Type B pancreatic cell (in vitro differentiated cells): ENCODE data around the gene SHC1. TPM values are rescaled to one million over a fixed set of nuclear protein-coding genes. Genes with fewer than 3 reads are reported as not detected.

ENCODE experiments used
- DNase-seq: peaks from one replicate; pipeline ENCODE4 v3.0.0; 2021; ENCODE audit warnings: mixed read lengths; ENCODE audit not compliant: unreplicated experiment; ENCODE audit errors: extremely low spot score
- H3K27ac Mint-ChIP-seq: 2 replicates; pipeline ENCODE4 v1.8.0; 2021; ENCODE audit warnings: mild to moderate bottlenecking, mixed read lengths
- H3K27me3 Mint-ChIP-seq: 2 replicates; pipeline ENCODE4 v1.8.0; 2021; ENCODE audit warnings: mixed read lengths
- H3K36me3 Mint-ChIP-seq: 2 replicates; pipeline ENCODE4 v1.8.0; 2021; ENCODE audit warnings: mixed read lengths
- H3K4me1 Mint-ChIP-seq: one replicate; pipeline ENCODE4 v1.8.0; 2021; ENCODE audit warnings: mixed read lengths; ENCODE audit not compliant: unreplicated experiment
- H3K4me3 Mint-ChIP-seq: 2 replicates; pipeline ENCODE4 v1.8.0; 2021; ENCODE audit warnings: mild to moderate bottlenecking, mixed read lengths
- H3K9me3 Mint-ChIP-seq: 2 replicates; pipeline ENCODE4 v1.8.0; 2021; ENCODE audit warnings: mixed read lengths
- total RNA-seq: library from RNA; stranded (reverse); gene quantifications from 2 replicates; pipeline ENCODE4 v1.2.1, GENCODE V29; 2021; ENCODE audit warnings: low replicate concordance
- TF ChIP-seq, protein P1 (sequence below): fragments of 200-600 bp; sonication (generic); conservative IDR thresholded peaks from 2 replicates; pipeline ENCODE4 v1.5.0; 2021; ENCODE audit warnings: antibody characterized with exemption, mild to moderate bottlenecking

The SHC1 gene
- total RNA-seq, 1 donor from 2014 or later: 87.8 TPM

DNA sequence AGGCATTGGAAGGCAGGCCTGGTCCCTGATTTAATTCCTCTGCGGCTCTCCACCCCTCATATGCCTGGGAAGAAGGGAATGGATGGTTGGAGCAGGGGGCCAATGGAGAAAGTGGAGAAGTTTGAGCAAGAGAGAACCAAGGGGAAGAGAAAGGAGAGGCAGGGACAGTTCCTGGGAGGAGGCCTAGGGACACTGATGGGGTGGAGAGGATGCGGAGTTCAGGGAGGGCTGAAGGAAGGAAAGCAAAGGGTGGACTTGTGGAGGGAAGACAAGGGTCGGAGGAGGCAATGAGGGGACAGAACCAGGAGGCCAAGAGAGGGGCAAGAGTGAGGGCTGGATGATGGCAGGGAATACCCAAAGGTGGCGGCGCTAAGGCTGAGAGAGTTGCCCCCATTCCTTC is 39.2 kb upstream of the SHC1 start:
- no peak for DNase-seq
- Mint-ChIP-seq H3K4me3 (peak overlapping the region; percentile 40), H3K36me3 (no peaks in the 10 kb centered on the region), H3K4me1 (peaks cover 34% of the 10 kb centered on the region), H3K27ac (peak overlapping the region; percentile 73), H3K9me3 (no peaks in the 10 kb centered on the region), H3K27me3 (no peaks in the 10 kb centered on the region)
- TF ChIP-seq, protein P1, sequence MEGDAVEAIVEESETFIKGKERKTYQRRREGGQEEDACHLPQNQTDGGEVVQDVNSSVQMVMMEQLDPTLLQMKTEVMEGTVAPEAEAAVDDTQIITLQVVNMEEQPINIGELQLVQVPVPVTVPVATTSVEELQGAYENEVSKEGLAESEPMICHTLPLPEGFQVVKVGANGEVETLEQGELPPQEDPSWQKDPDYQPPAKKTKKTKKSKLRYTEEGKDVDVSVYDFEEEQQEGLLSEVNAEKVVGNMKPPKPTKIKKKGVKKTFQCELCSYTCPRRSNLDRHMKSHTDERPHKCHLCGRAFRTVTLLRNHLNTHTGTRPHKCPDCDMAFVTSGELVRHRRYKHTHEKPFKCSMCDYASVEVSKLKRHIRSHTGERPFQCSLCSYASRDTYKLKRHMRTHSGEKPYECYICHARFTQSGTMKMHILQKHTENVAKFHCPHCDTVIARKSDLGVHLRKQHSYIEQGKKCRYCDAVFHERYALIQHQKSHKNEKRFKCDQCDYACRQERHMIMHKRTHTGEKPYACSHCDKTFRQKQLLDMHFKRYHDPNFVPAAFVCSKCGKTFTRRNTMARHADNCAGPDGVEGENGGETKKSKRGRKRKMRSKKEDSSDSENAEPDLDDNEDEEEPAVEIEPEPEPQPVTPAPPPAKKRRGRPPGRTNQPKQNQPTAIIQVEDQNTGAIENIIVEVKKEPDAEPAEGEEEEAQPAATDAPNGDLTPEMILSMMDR: no peak

DNA sequence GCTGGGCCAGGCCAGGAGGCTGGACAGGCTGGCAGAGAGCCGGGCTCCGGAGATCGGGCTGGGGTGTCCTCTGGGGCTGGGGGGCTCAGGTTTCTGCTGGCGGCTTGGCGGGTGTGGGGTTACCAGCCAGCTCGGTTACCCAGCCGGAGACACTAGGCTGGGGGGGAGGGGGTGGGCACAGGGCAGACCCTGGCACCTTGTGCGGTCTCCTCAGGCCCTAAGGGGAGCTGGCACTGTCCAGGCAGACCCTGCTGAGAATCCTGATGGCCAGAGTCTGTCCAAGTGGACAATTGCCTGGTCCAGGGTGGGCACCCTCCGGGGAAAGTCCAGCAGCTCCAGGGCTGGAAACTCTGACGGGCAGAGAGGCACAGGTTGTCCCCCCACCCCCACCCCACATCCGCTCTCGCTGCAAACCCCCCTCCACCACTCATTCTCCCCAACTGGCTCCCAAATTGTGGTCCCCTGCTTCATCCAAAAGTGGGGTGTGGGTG is 38.7 kb upstream of the SHC1 start:
- Mint-ChIP-seq H3K36me3 (no peaks in the 10 kb centered on the region), H3K27ac (peak overlapping the region; percentile 73), H3K4me1 (peaks cover 37% of the 10 kb centered on the region), H3K9me3 (no peaks in the 10 kb centered on the region), H3K27me3 (no peaks in the 10 kb centered on the region), H3K4me3 (no peak overlapping the region)
- DNase-seq: no peak
- TF ChIP-seq, protein P1: no peak

DNA sequence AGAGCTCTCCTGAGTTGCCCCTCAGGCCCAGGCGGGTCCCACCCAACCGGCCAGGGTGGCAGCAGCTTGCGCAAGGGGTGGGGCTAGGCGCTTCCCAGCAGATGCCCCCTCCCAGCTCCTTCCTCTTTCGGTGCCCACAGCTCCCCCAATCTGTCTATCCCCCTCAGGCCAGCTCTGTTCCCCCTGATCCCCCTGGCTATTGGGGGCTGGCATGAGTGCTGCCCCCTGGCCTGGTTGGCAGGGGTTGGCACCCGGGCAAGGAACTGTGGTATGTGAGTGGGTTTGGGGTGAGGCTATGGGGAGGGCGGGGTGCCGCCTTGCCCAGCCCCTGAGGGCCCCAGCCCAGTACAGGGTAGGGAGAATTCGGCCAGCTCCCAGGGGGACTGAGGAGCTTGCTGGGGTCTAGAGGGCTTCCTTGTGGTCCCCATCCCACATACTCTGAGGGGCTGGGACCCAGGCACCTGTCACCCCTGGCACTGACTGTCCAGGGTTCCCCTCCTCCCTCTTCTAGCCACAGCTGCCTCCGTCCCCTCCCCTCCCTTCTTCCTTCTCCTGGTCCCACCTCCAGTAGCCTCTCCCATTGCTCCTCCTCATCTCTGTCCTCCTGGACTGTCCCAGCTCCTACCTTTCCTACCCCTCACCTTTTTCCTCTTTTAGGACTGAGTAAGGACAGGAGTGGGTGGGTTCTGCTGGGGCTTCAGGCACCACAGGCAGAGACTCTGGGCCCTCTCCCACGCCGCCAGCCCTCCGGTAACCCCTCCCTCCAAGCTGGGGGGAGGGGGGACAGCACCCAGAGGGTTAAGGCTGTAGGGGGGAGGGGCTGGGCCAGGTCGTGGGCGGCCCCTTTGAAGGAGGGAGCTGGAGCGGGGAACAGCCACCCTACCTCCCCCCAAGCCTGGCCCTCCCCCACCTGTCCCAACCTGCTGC is 37.7 kb upstream of the SHC1 start:
- no peak for DNase-seq
- TF ChIP-seq, protein P1: no peak
- H3K4me3 Mint-ChIP-seq: peak overlapping the region; percentile 44
- H3K27me3 Mint-ChIP-seq: no peaks in the 10 kb centered on the region
- H3K27ac Mint-ChIP-seq: no peak overlapping the region
- no peaks in the 10 kb centered on the region for H3K9me3 Mint-ChIP-seq
- H3K36me3 Mint-ChIP-seq: no peaks in the 10 kb centered on the region
- peaks cover 40% of the 10 kb centered on the region for H3K4me1 Mint-ChIP-seq

DNA sequence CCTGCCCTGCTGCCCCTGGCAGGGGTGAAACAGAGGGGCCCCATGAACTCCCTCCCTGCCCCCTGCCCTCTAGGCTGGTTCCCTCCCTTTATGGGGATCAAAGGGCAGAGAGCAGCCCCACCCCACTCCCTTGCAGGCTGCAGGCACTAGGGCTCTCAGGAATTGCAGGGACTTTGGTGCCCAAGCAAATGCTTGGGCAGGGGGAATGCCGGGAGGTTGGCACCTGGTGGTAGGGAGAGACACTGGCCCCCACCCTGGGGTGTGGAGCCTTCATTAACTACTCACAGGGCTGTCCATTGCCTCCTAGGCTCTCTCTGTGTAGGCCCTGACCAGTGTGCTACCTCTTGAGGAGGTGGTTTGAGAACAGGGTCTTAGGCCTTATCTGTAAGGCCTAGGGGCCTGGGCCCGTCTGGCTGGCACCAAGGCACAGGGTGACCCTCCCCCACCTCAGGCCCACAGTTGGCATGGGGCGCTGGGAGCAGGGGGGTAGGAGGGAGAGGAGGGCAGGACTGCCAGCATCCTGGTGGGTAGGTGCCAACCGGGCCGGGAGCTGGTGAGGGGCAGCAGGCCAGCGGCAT is 36.8 kb upstream of the SHC1 start:
- H3K36me3 Mint-ChIP-seq: no peaks in the 10 kb centered on the region
- no peaks in the 10 kb centered on the region for H3K27me3 Mint-ChIP-seq
- H3K4me1 Mint-ChIP-seq: peaks cover 31% of the 10 kb centered on the region
- peak overlapping the region; percentile 81 for H3K4me3 Mint-ChIP-seq
- H3K27ac Mint-ChIP-seq: no peak overlapping the region
- DNase-seq: peak; percentile 69
- TF ChIP-seq, protein P1: no peak
- no peaks in the 10 kb centered on the region for H3K9me3 Mint-ChIP-seq

DNA sequence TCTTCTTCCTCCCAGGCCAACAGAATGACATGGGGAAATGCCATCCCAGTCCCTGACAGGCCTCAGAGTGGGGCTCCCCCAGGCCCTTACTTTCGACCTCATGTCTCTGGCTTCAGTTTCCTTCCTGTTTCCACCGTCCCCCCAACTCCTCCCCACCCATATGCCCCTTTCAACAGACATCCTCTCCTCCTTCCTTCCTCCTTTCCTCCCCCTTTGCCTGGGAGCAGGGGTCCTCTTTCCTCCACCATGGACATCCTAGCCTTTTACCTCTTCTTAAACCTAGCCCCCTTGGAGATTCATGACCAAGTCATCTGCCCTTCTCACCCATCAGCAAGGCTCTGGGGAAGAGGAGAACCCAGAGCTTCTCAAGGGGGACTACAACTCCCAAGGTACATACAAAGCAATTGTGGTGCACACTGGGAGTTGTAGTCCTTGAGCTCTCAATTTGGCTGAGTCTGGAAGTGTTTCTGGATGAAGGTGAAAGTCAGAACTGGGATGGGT is 36.1 kb upstream of the SHC1 start:
- Mint-ChIP-seq H3K36me3 (no peaks in the 10 kb centered on the region), H3K4me1 (peaks cover 26% of the 10 kb centered on the region), H3K4me3 (peak overlapping the region; percentile 81), H3K9me3 (no peaks in the 10 kb centered on the region), H3K27ac (peak overlapping the region; percentile 83), H3K27me3 (no peaks in the 10 kb centered on the region)
- TF ChIP-seq, protein P1: no peak
- no peak for DNase-seq
